ENCODE data around the gene ZNF488. TPM values are rescaled to one million over a fixed set of nuclear protein-coding genes. Genes with fewer than 3 reads are reported as not detected.

Gene ZNF488
- total RNA-seq, 1 donor from 2014 or later: 0.41 TPM

- Histone ChIP-seq H3K9me3 (no peaks in the 10 kb centered on the region), H3K27me3 (no peaks in the 10 kb centered on the region), H3K27ac (no peak overlapping the region), H3K36me3 (no peaks in the 10 kb centered on the region), H3K4me3 (no peak overlapping the region), H3K4me1 (no peaks in the 10 kb centered on the region)
- ATAC-seq: no peak
- intact Hi-C loops (cut with DNase I): no loop called here
- no peak for DNase-seq
- no peak for TF ChIP-seq CTCF (IDR thresholded peaks at IDR 0.05)
Measured at GRCh38 chr10:47356708-47357107, 27.4 kb downstream of the ZNF488 start.

- no peak overlapping the region for H3K27ac ChIP-seq
- no peaks in the 10 kb centered on the region for H3K36me3 ChIP-seq
- H3K27me3 ChIP-seq: no peaks in the 10 kb centered on the region
- intact Hi-C loops (cut with DNase I): no loop called here
- no peak overlapping the region for H3K4me3 ChIP-seq
- no peaks in the 10 kb centered on the region for H3K4me1 ChIP-seq
- no peak for ATAC-seq
- H3K9me3 ChIP-seq: no peaks in the 10 kb centered on the region
- no peak for DNase-seq
- TF ChIP-seq CTCF (IDR thresholded peaks at IDR 0.05): no peak
Measured at GRCh38 chr10:47354900-47355299, 29.2 kb downstream of the ZNF488 start.

- ATAC-seq (no peak), DNase-seq (no peak)
- no peaks in the 10 kb centered on the region for H3K36me3 ChIP-seq
- H3K4me1 ChIP-seq: no peaks in the 10 kb centered on the region
- H3K9me3 ChIP-seq: no peaks in the 10 kb centered on the region
- H3K4me3 ChIP-seq: no peak overlapping the region
- H3K27me3 ChIP-seq: no peaks in the 10 kb centered on the region
- intact Hi-C loops (cut with DNase I): no loop called here
- no peak overlapping the region for H3K27ac ChIP-seq
- no peak for TF ChIP-seq CTCF (IDR thresholded peaks at IDR 0.05)
Measured at GRCh38 chr10:47354165-47354564, 29.9 kb downstream of the ZNF488 start.

GRCh38 chr10:47353351-47353750, 30.7 kb downstream of the ZNF488 start:
- H3K4me1 ChIP-seq: no peaks in the 10 kb centered on the region
- H3K36me3 ChIP-seq: no peaks in the 10 kb centered on the region
- no peak for DNase-seq
- ATAC-seq: no peak
- TF ChIP-seq CTCF (IDR thresholded peaks at IDR 0.05): no peak
- H3K4me3 ChIP-seq: no peak overlapping the region
- H3K27me3 ChIP-seq: no peaks in the 10 kb centered on the region
- H3K27ac ChIP-seq: no peak overlapping the region
- H3K9me3 ChIP-seq: no peaks in the 10 kb centered on the region
- intact Hi-C loops (cut with DNase I): no loop called here

- Histone ChIP-seq H3K4me3 (no peak overlapping the region), H3K4me1 (no peaks in the 10 kb centered on the region), H3K36me3 (no peaks in the 10 kb centered on the region), H3K27ac (no peak overlapping the region), H3K27me3 (no peaks in the 10 kb centered on the region), H3K9me3 (no peaks in the 10 kb centered on the region)
- TF ChIP-seq CTCF (IDR thresholded peaks at IDR 0.05): no peak
- DNase-seq (no peak), ATAC-seq (no peak)
- intact Hi-C loops (cut with DNase I): no loop called here
Measured at GRCh38 chr10:47351899-47352815, 31.9 kb downstream of the ZNF488 start.

All from upper lobe of right lung (tissue), 1 donor.